Stromal cell of bone marrow (primary cell): ENCODE measurements around the gene IDNK.
"Not testable (repeated sequence)": the region's sequence is repeated elsewhere in the genome, so short reads cannot be mapped to it uniquely, and the experiment has no call there.

Experiments
- DNase-seq: peaks from one replicate; pipeline ENCODE4 v3.0.0-alpha.2; 2012; ENCODE audit warnings: low read depth

IDNK gene

DNA sequence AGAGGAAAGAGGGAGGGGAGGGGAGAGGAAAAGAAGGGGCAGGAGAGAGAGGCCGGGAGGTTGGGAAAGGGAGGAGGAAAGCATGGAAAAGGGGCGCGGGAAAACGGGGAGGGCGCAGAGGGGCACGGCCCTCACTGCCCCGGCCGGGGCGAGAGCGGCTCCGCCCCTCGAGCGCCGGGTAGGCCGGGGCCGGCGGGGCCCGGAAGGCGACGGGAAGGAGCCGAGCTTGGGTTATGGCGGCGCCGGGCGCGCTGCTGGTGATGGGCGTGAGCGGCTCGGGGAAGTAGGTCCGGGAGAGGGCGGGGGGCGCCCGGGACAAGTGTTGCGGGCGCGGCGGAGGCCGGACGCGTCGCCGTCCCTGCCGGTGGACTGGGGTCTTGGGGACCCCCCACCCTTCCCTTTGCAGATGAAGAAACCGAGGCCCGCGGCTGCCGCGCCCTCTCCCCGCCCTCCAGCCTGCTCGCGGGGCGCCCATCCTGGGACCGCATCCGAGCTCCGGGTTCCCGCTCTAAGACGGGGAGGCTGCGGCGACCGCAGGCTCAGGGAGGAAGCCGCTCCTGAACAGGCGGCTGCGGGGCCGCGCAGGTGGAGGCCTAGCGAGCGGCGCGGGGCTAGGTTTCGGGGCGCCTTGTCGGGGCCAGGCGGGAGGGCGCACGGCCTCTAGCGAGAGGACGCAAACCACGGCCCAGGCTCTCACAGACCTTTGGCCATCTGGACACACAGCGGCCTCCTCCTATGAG is at the start of gene IDNK:
TSS of gene IDNK (plus strand) at position 205 of the 740 bp plus-strand sequence. CDS start at position 234, 29 bp downstream.
- DNase-seq: no peak

DNA sequence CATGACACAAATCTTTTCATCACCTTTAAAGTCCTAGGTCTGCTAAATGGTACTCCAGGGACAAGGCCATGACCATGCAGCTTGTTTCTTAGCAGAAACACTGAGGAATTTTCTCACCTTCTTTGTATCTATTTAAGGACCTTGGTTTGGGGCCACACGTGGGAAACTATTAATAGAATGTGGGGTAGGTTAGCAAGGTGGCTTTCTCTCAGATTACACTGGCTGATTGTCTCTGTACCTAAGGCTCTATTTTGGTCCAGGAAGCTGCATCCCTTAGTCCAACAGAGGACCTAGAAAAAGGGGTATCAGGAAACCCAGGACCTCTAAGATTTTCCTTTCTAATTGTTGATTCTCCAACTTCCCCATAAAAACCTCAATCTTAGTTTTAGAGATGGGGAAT is 48.5 kb upstream of the IDNK start:
- no peak for DNase-seq

DNA sequence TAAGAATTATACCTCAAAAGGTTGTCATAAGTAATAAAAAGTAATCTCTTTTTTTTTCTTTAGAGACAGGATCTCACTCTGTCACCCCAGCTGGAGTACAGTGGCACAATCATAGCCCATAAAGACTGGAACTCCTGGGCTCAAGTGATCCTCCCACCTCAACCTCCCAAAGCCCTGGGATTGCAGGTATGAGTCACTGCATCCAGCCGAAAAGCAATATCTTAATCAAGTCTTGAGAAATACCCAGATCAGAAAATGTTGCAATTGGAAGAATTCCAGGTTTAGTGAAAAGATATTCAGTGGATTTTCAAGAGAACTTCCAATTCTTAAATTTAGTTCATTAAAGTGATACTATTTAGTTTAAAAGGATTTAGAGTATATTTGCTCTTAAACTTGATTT is 40.9 kb upstream of the IDNK start:
- DNase-seq: peak; percentile 44

DNA sequence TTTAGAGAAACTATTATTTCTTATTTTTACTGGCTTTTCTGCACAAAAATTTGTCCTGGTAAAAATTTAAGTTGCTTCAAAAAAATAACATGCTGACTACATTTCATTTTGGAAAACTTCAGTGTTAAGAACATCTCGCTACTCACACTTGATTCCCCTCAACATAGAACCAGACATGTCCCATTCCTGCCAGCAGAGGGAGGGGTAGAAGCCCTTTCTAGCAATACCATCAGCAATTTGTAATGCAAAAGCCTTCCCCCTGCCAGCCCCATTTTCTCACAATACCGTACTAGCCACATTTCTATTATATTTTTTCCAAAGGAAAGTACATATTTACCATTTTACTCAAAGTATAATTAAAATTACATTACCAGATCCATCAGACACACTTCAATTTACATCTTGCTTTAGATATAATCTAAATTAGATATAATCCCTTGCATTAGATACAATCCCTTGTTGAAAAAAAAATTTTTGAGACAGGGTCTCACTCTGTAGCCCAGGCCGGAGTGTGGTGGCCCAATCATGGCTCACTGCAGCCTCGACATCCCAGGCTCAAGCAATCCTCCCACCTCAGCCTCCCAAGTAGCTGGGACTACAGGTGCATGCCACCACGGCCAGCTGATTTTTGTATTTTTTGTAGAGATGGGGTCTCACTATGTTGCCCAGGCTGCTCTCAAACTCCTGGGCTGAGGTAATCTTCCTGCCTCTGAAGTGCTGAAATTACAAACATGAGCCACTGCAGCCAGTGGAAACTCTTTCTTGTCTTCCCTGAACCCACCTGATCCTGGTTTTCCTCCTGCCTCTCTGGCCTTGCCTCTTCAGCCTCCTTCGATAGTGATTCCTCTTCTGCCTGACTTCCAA is 39.6 kb upstream of the IDNK start:
- DNase-seq: peak; percentile 54

DNA sequence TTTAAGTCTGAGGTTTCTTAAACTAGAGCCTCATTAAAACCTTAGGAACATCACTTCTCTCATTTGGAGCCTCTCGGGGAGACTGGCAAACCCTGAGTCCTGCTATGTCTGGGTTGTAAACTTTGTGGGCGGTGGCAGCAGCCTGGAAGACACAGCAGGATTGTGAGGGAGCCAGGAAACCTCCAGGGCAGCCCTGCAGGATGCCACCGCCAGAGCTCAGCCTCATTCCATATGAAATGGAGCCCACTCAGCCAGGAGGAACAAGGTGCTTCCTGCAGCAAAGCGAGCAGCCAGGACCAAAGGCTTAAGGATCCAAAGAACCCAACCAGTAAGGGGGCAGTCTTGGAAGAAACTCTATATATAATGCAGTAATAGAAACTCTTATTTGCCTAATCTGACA is 37.9 kb upstream of the IDNK start:
- DNase-seq: no peak

DNA sequence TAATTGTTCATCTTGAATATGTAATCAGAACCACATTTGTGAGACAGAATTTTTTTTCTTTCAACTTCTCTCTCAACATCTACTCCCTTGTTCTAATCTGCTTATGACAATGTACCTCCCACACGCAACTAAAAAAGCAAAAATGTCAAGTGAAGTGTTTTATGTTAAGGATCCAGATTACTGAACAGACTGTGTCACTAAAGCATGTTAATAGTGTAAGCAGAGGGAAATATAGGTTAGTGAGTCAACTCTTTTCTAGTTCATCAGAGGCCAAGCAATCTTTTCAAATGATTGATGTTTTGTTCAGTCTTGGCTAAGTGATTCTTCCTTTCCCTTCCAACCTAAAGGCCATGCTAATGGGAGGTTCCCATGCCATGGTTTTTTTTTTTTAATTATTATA is 34.7 kb upstream of the IDNK start:
- no peak for DNase-seq

DNA sequence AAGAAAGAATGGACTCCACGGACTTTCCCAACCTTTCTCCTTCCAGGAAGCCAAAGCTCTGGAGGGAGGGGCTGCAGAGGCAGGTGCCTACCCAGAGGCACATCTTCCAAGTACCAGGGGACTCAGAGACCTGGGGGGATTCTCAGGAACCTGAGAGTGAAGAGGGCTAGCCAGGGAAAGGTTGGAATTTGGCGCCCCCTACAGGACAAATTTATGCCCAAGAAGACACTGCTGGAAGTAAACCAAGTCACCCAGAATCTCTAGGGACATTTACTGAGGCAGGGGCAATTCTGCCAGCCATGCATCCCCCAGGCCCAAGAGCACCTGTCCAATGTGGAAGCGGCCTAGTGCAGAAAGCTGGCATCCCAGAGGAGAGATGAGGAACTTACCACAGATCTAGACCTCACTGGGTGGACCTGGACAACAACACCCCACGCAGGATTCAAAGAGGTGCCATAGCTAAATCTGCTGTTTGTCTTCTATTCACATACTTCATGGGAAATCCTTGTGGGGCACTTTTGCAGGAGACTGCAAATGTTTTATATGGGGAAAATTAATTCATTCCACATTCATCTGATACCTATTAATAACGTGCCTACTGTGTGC is 25.9 kb upstream of the IDNK start:
- peak; percentile 7 for DNase-seq

DNA sequence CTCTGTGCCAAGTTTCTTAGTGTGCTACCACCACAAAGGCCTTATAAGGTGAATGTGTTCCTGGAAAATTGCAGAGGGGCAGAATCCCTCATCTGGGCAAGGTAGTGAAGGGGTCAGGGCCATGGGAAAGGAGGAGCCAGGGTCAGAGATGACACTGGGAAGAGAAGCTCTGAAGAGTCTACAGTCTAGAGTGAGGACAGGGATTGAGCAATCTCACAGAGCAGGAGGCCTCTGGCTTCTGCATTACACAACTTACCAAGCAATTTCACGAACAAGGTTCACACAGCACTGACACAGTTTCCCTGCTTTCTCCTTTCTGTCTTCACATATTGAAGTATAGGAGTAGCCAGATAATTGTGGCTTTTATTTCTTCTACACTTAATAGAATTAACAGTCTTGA is 24.5 kb upstream of the IDNK start:
- no peak for DNase-seq

DNA sequence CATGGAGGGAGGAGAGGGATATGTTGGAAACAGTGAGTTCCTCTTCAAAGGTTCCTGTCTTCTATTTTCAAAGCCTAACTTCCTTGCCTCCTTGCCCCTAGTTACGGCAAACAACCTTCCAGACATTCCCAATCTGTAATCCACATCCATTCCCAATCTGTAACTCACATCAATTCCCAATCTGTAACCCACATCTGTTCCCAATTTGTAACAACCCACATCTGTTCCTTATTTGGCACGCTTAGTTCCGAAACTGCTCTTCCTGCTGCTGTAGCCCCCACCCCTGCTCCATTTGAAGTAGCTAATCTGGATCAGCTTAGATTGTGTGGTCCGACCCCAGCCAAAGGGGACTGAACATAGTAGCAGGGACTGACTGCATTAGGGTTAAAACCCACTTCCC is 23.9 kb upstream of the IDNK start:
- DNase-seq: no peak

DNA sequence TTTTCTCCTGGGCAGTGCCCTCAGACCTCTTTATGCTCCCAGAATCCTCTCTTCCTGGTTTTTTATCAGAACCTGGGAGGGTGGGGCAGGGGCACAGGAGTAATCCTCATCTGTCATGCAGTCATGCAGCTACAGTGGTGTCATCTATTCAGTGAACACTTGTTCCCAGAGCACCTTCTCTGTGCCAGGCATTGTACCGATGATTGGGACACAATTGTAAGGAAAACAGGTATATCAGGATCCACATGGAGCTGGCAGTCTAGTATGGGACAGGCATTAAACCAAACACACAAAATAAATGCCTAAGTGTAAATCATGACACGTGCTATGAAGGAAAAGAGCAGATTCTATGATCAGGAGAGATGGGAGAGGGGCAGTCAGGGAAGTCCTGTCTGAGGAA is 21.5 kb upstream of the IDNK start:
- no peak for DNase-seq

DNA sequence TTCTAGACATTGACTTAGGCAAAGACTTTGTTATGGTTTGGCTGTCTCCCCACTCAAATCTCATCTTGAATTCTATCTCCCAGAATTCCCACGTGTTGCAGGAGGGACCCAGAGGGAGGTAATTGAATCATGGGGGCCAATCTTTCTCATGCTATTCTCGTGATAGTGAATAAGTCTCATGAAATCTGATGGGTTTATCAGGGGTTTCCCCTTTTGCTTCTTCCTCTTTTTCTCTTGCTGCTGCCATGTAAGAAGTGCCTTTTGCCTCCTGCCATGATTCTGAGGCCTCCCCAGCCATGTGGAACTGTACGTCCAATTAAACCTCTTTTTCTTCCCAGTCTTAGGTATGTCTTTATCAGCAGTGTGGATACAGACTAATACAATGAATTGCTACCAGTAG is 15.3 kb upstream of the IDNK start:
- DNase-seq: not testable (repeated sequence)

DNA sequence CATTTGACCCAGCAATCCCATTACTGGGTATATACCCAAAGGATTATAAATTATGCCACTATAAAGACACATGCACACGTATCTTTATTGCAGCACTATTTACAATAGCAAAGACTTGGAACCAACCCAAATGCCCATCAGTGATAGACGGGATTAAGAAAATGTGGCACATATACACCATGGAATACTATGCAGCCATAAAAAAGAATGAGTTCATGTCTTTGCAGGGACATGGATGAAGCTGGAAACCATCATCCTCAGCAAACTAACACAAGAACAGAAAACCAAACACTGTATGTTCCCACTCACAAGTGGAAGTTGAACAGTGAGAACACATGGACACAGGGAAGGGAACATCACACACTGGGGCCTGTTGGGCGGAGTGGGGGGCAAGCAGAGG is 9.6 kb upstream of the IDNK start:
- DNase-seq: not testable (repeated sequence)

DNA sequence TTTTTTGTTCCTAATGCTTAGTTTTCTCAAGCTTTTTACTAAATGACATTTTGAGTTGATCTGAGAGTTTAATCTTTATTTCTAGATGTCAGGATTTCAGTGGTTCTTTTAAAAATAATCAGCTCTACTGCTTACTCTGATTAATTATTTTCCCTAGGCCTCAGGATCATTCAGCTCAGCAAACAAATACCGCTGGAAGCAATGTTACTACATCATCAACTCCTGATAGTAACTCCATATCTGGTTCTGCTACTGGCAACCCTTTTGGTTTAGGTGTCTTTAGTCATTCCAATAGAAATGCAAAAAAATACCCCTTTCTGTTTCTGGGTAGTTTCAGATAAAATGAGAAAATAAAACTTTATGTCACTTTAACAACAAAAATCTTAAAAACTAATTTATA is 5.6 kb upstream of the IDNK start:
- no peak for DNase-seq

DNA sequence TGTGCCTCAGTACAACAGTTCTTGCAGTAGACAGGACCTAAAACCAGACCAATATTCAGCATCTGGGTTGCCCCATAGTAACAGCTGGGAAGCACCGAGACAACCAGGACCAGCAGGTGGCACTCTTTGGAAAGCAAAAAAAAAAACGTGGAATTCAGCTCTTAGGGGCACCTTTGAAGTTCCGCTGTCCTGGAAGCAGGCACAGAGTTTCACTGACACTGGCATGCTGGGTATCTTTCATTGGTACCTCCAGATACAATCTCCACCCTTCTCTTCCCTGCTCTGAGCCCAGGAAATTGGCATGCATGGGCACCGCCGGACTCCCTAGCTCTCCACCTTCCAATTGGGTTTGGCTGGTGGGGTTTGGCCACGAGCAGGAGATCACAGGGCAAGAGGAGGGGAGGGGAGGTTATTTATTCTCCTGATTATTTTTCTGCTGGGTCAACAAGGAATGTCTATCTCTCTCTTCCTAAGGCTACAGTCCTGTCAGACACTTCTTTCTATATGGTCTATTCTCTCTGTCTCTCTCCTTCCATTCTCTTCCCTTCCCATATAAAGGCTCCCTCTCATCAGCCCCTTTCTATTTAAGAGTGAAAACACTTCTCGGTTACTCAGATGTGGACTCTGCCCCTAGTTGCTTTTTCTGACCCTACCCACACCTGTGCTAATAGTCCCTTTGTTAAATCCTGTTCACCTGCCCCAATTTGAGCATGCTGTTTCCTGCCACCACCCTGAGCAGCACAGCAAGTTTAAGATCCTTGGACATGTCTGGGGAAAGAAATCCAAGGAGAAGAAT is 1.9 kb upstream of the IDNK start:
- DNase-seq: no peak

DNA sequence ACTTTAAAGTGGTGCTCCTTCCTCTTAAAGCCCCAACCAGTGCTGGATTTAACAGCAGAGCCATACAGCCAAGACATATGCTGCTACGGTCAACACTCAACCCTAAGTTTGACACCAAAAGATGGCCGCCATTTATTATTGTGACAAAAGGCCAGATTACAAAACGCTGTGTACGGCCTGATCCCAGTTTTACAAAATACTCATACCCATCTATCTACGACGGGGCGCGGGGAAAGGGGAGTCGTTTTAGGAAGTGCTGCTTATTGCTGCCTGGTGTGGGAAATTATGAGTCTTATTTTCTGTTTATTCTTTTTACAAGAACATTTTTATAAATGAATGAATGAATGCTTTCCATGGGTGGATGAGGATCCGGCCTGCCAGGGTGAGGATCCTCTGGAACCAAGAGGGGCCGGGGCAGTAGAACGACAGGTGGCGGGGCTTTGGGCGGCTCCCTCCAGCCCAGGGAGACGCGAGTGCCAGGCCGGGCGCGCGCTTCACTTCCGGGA is 457 bp upstream of the IDNK start:
- no peak for DNase-seq

DNA sequence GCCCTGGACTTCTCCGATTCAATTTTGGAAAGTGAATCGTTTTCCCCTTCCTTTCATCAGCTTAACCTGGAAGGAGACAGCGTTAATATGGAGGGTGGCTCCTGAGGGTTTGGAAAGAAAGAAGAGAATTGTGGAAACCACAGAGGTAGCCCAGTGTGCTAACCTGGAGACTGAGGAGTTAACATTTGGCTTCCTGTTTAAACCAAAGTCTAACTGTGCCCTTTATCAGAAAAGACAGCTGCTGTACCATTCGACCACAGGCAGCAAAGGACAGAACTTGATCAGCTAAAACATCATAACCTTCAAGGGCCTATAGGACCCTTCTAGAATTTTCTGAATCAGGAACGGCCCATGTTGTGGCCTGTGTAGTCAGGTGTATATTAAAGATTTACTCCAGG is 735 bp downstream of the IDNK start:
- DNase-seq: no peak

DNA sequence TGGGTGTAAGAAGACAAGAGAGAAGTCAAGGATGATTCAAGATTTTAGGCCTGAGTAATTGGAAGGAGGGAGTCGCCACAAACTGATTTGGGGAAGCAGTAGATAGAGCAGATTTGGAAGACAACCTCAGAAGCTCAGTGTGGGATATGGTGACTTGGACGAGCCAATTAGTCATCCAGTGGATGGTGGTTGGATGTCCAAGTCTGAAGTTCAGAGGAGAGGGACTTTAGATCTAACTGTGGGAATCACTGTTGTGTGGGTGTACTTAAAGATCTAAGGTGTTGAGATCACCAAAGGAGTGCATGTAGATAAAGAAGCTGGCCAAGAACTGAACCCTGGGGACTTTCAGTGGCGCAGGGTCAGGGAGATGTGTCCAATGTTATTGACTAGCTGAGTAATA is 2.2 kb downstream of the IDNK start:
- no peak for DNase-seq

DNA sequence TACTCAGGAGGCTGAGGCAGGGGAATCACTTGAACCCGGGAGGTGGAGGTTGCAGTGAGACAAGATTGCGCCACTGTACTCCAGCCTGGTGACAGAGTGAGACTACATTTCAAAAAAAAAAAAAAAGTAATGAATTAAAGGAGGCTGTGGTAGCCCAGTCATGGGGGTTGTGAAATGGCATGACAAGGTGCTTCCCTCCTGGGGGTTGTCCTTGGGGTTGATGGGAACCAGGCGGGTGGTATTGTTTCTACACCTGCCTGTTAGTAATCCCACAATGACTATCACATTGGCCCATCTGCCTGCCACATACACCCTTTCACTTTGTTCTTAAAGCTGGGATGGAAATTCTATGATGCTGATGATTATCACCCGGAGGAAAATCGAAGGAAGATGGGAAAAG is 5.6 kb downstream of the IDNK start:
- DNase-seq: no peak

DNA sequence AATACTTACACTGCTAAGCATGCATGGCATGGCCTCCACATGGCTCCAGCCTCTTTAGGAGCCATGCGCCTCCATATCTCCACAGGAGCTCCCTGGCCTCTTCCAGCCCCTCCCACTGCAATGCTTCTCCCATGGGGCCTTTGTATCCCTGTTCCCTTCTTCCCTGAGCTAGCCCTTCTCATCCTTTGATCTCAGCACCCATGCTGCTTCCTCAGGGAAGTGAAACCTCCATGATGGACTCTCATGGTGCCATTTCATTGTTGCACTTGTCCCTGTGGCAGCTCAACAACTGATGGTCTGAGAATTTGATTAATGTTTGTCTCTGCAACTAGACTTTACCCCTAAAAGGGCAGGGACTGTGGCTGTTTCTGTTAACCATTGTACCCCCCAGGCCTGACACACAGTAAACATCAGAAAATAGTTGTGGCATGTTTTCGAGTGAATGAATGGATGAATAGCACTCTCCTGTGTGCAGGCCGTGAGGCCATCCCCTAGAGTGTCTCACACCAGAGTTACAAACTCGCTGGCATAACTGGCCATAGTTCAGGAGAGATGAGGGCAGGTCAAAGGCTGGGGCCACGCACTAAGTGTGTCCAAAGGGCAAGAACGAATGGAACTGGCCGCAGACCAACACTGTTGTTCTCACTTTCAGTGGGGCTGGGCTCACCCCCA is 6.6 kb downstream of the IDNK start:
- DNase-seq: no peak

DNA sequence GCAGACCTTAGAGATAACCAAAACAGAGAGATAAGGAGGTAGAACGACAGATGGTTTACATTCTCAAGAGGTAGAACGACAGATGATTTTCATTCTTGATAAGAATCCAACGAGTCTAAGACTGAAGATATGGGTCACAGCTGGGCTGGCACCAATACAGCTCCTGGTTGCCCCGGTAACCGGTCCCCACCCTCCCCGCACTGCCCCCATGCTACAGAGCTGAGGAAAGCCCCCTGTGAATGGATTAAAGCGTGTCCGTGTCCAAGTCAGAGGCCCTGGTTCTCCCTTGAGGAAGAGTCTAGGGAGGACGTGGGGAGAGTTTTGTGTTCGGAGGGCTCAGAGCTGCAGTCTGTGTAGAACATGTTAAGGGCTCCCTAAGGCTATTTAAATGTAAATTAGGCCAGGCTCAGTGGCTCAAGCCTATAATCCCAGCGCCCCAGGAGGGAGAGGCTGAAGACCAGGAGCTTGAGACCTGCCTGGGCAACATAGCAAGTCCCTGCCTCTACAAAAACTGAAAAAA is 8.1 kb downstream of the IDNK start:
- DNase-seq: no peak

DNA sequence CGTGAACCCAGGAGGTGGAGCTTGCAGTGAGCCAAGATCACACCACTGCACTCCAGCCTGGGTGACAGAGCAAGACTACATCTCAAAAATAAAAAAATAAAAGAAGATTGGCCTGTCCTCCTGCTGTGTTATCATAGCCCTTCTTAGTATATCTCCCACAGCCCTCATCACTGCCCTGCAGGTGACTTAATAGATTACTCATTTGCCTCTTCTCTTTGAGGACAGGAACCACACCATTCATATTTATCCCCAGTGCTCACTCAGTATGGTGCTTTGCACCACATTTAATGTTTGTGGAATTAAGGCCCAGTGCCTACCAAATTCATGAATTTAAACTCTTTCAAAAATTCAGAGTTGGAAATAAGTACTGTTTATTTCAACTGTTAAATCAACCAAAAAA is 10.3 kb downstream of the IDNK start:
- DNase-seq: no peak
